HFFc6 (cell line): ENCODE data around the gene TMCO6. TPM values are rescaled to one million over a fixed set of nuclear protein-coding genes. Genes with fewer than 3 reads are reported as not detected.

ENCODE experiments used
- DNase-seq: peaks from one replicate; pipeline ENCODE4 v3.0.0-alpha.2; 2018
- H3K27ac Mint-ChIP-seq: 2 replicates; pipeline ENCODE4 v1.8.0; 2020; ENCODE audit warnings: mild to moderate bottlenecking, mixed read lengths
- H3K27me3 Mint-ChIP-seq: 2 replicates; pipeline ENCODE4 v1.8.0; 2021; ENCODE audit warnings: mild to moderate bottlenecking, moderate library complexity, mixed read lengths; ENCODE audit not compliant: insufficient read depth
- H3K36me3 Mint-ChIP-seq: 2 replicates; pipeline ENCODE4 v1.8.0; 2021; ENCODE audit warnings: low read depth, mixed read lengths
- H3K4me1 Mint-ChIP-seq: 2 replicates; pipeline ENCODE4 v1.8.0; 2020; ENCODE audit warnings: low read depth, mixed read lengths
- H3K4me3 Mint-ChIP-seq: 2 replicates; pipeline ENCODE4 v1.8.0; 2020; ENCODE audit warnings: mild to moderate bottlenecking, moderate library complexity, mixed read lengths
- H3K9me3 Mint-ChIP-seq: 2 replicates; pipeline ENCODE4 v1.8.0; 2020; ENCODE audit warnings: mild to moderate bottlenecking, mixed read lengths
- total RNA-seq, 6 experiments: library from RNA; stranded (reverse); fragmentation: NEBNext Ultra II Directional; extraction: Animal tissue kit (Norgen Biotek cat#: 25700); gene quantifications; 2 replicates in 1 of 6; 3 replicates in 5 of 6; pipeline ENCODE4 v1.2.3, GENCODE V29; 2021
- TF ChIP-seq, protein P1 (sequence below): fragments of 200-600 bp; sonication (generic); IDR thresholded peaks from 2 replicates; pipeline ENCODE4 v1.5.0; 2021; ENCODE audit warnings: antibody characterized with exemption, mild to moderate bottlenecking

Gene TMCO6
- total RNA-seq, 6 experiments from 2014 or later, result 3.6 to 7.2 (median 6.1) TPM

- H3K4me1 Mint-ChIP-seq, result peaks cover 19% of the 10 kb centered on the region
- DNase-seq, result no peak
- H3K9me3 Mint-ChIP-seq, result no peaks in the 10 kb centered on the region
Observed at GRCh38 chr5:140603734-140604133, 35.5 kb upstream of the TMCO6 start.

GRCh38 chr5:140605879-140606278 lies 33.4 kb upstream of the TMCO6 start:
- Mint-ChIP-seq H3K27me3 (peaks cover 15% of the 10 kb centered on the region), H3K9me3 (no peaks in the 10 kb centered on the region), H3K36me3 (no peaks in the 10 kb centered on the region), H3K4me3 (no peak overlapping the region), H3K4me1 (peaks cover 19% of the 10 kb centered on the region), H3K27ac (no peak overlapping the region)
- DNase-seq, result no peak
- TF ChIP-seq, protein P1, sequence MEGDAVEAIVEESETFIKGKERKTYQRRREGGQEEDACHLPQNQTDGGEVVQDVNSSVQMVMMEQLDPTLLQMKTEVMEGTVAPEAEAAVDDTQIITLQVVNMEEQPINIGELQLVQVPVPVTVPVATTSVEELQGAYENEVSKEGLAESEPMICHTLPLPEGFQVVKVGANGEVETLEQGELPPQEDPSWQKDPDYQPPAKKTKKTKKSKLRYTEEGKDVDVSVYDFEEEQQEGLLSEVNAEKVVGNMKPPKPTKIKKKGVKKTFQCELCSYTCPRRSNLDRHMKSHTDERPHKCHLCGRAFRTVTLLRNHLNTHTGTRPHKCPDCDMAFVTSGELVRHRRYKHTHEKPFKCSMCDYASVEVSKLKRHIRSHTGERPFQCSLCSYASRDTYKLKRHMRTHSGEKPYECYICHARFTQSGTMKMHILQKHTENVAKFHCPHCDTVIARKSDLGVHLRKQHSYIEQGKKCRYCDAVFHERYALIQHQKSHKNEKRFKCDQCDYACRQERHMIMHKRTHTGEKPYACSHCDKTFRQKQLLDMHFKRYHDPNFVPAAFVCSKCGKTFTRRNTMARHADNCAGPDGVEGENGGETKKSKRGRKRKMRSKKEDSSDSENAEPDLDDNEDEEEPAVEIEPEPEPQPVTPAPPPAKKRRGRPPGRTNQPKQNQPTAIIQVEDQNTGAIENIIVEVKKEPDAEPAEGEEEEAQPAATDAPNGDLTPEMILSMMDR, result no peak

More at GRCh38 chr5:140603734-140604133, 35.5 kb upstream of the TMCO6 start:
- no peak overlapping the region for H3K27ac Mint-ChIP-seq
- H3K4me3 Mint-ChIP-seq, result no peak overlapping the region
- H3K27me3 Mint-ChIP-seq, result peaks cover 4% of the 10 kb centered on the region
- TF ChIP-seq, protein P1, result no peak
- no peaks in the 10 kb centered on the region for H3K36me3 Mint-ChIP-seq

GRCh38 chr5:140607031-140607430 lies 32.2 kb upstream of the TMCO6 start:
- Mint-ChIP-seq H3K9me3 (no peaks in the 10 kb centered on the region), H3K4me1 (peaks cover 20% of the 10 kb centered on the region), H3K4me3 (no peak overlapping the region), H3K27ac (no peak overlapping the region), H3K36me3 (no peaks in the 10 kb centered on the region), H3K27me3 (peaks cover 16% of the 10 kb centered on the region)
- TF ChIP-seq, protein P1, result no peak
- no peak for DNase-seq

GRCh38 chr5:140608722-140609121 lies 30.5 kb upstream of the TMCO6 start:
- DNase-seq, result no peak
- TF ChIP-seq, protein P1, result no peak
- Mint-ChIP-seq H3K27me3 (peaks cover 19% of the 10 kb centered on the region), H3K36me3 (no peaks in the 10 kb centered on the region), H3K4me3 (no peak overlapping the region), H3K9me3 (no peaks in the 10 kb centered on the region), H3K27ac (no peak overlapping the region), H3K4me1 (peaks cover 10% of the 10 kb centered on the region)

- no peaks in the 10 kb centered on the region for H3K9me3 Mint-ChIP-seq
- H3K27ac Mint-ChIP-seq, result no peak overlapping the region
- no peak overlapping the region for H3K4me3 Mint-ChIP-seq
- no peaks in the 10 kb centered on the region for H3K36me3 Mint-ChIP-seq
- DNase-seq, result no peak
- H3K4me1 Mint-ChIP-seq, result peaks cover 10% of the 10 kb centered on the region
- H3K27me3 Mint-ChIP-seq, result peaks cover 19% of the 10 kb centered on the region
- TF ChIP-seq, protein P1, result no peak
Observed at GRCh38 chr5:140609126-140609525, 30.1 kb upstream of the TMCO6 start.

GRCh38 chr5:140611020-140611521 lies 28.2 kb upstream of the TMCO6 start:
- no peaks in the 10 kb centered on the region for H3K36me3 Mint-ChIP-seq
- H3K27ac Mint-ChIP-seq, result no peak overlapping the region
- TF ChIP-seq, protein P1, result no peak
- H3K27me3 Mint-ChIP-seq, result peaks cover 24% of the 10 kb centered on the region
- peaks cover 10% of the 10 kb centered on the region for H3K4me1 Mint-ChIP-seq
- no peak for DNase-seq
- no peak overlapping the region for H3K4me3 Mint-ChIP-seq
- H3K9me3 Mint-ChIP-seq, result no peaks in the 10 kb centered on the region
